ENCODE data around the gene ZNF76.

GRCh38 chr6:35327349-35328027 lies 68.0 kb downstream of the ZNF76 start:
- TF ChIP-seq POLR2A (IDR thresholded peaks at IDR 0.05; ENCODE audit: low read depth, low read length) (no peak), PAX5 (IDR thresholded peaks at IDR 0.05; ENCODE audit: insufficient read depth, low read length, severe bottlenecking) (no peak)

Data from GM12891 (cell line).